ENCODE data around the gene KDM4E. TPM values are rescaled to one million over a fixed set of nuclear protein-coding genes. Genes with fewer than 3 reads are reported as not detected.

Gene KDM4E
- total and polyA plus RNA-seq, 4 donors, result not detected

GRCh38 chr11:95076981-95077380, 51.9 kb downstream of the KDM4E start:
- TF ChIP-seq YY1 (IDR thresholded peaks at IDR 0.05) (no peak), FOXA2 (IDR thresholded peaks at IDR 0.05) (no peak), TAF1 (conservative IDR thresholded peaks at IDR 0.05) (no peak), JUND (IDR thresholded peaks at IDR 0.05) (no peak), NR2F2 (IDR thresholded peaks at IDR 0.05) (no peak), FOXA1 (IDR thresholded peaks at IDR 0.05) (no peak)
- TF ChIP-seq, protein P1, sequence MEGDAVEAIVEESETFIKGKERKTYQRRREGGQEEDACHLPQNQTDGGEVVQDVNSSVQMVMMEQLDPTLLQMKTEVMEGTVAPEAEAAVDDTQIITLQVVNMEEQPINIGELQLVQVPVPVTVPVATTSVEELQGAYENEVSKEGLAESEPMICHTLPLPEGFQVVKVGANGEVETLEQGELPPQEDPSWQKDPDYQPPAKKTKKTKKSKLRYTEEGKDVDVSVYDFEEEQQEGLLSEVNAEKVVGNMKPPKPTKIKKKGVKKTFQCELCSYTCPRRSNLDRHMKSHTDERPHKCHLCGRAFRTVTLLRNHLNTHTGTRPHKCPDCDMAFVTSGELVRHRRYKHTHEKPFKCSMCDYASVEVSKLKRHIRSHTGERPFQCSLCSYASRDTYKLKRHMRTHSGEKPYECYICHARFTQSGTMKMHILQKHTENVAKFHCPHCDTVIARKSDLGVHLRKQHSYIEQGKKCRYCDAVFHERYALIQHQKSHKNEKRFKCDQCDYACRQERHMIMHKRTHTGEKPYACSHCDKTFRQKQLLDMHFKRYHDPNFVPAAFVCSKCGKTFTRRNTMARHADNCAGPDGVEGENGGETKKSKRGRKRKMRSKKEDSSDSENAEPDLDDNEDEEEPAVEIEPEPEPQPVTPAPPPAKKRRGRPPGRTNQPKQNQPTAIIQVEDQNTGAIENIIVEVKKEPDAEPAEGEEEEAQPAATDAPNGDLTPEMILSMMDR (IDR thresholded peaks at IDR 0.05; ENCODE audit: low read depth, low read length, missing input control), result no peak
- TF ChIP-seq, protein P2, sequence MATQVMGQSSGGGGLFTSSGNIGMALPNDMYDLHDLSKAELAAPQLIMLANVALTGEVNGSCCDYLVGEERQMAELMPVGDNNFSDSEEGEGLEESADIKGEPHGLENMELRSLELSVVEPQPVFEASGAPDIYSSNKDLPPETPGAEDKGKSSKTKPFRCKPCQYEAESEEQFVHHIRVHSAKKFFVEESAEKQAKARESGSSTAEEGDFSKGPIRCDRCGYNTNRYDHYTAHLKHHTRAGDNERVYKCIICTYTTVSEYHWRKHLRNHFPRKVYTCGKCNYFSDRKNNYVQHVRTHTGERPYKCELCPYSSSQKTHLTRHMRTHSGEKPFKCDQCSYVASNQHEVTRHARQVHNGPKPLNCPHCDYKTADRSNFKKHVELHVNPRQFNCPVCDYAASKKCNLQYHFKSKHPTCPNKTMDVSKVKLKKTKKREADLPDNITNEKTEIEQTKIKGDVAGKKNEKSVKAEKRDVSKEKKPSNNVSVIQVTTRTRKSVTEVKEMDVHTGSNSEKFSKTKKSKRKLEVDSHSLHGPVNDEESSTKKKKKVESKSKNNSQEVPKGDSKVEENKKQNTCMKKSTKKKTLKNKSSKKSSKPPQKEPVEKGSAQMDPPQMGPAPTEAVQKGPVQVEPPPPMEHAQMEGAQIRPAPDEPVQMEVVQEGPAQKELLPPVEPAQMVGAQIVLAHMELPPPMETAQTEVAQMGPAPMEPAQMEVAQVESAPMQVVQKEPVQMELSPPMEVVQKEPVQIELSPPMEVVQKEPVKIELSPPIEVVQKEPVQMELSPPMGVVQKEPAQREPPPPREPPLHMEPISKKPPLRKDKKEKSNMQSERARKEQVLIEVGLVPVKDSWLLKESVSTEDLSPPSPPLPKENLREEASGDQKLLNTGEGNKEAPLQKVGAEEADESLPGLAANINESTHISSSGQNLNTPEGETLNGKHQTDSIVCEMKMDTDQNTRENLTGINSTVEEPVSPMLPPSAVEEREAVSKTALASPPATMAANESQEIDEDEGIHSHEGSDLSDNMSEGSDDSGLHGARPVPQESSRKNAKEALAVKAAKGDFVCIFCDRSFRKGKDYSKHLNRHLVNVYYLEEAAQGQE (IDR thresholded peaks at IDR 0.05), result no peak
- H3K36me3 ChIP-seq (ENCODE audit: control insufficient read depth in 4 of 4, insufficient read depth in 3 of 4, low read depth in 1 of 4, low read length in 3 of 4), result no peaks in the 10 kb centered on the region
- H3K9ac ChIP-seq (ENCODE audit: low read depth in 1 of 2, low read length in 2 of 2), result no peak overlapping the region
- H3K27me3 ChIP-seq (ENCODE audit: control insufficient read depth in 4 of 4, insufficient read depth in 4 of 4, low read length in 3 of 4), result no peaks in the 10 kb centered on the region
- H3K9me3 ChIP-seq (ENCODE audit: control insufficient read depth in 4 of 4, low read length in 3 of 4), result no peaks in the 10 kb centered on the region
- no peak overlapping the region for H3K27ac ChIP-seq (ENCODE audit: low read depth in 1 of 2, low read length in 2 of 2)
- no peak overlapping the region for H3K4me3 ChIP-seq (ENCODE audit: low read depth in 1 of 3, low read length in 3 of 3)
- H3K4me1 ChIP-seq (ENCODE audit: control insufficient read depth in 4 of 4, insufficient read depth in 4 of 4, low read length in 3 of 4), result no peaks in the 10 kb centered on the region
- no peak for DNase-seq (ENCODE audit: low spot score)

Other genes starting within 250 kb of the KDM4E start
- 10 to 100 TPM; 19.7 to 22.1 TPM for gene CWC15, start 51.7 kb upstream of the KDM4E start, total RNA-seq
- gene CWC15, start 51.7 kb upstream of the KDM4E start, polyA plus RNA-seq, result 10 to 100 TPM; 17.6 to 47.0 TPM
- under 1 TPM; 0.17 to 0.23 TPM for gene KDM4D, start 51.5 kb upstream of the KDM4E start, total RNA-seq
- under 1 TPM; 0.11 to 0.17 TPM for gene KDM4D, start 51.5 kb upstream of the KDM4E start, polyA plus RNA-seq
- not detected for gene KDM4F, start 24.2 kb downstream of the KDM4E start, total RNA-seq
- gene KDM4F, start 24.2 kb downstream of the KDM4E start, polyA plus RNA-seq, result not detected
- gene SRSF8, start 41.7 kb downstream of the KDM4E start, total RNA-seq, result 10 to 100 TPM; 17.6 to 31.8 TPM
- gene SRSF8, start 41.7 kb downstream of the KDM4E start, polyA plus RNA-seq, result 10 to 100 TPM; 15.4 to 18.1 TPM
- gene ENDOD1, start 64.6 kb downstream of the KDM4E start, total RNA-seq, result 10 to 100 TPM in 1 of 2 donors, 1 to 10 TPM in 1; 6.6 to 35.6 TPM
- gene ENDOD1, start 64.6 kb downstream of the KDM4E start, polyA plus RNA-seq, result 1 to 10 TPM; 2.2 to 5.1 TPM
- gene SESN3, start 205.9 kb downstream of the KDM4E start, total RNA-seq, result 10 to 100 TPM in 1 of 2 donors, 1 to 10 TPM in 1; 3.8 to 46.6 TPM
- gene SESN3, start 205.9 kb downstream of the KDM4E start, polyA plus RNA-seq, result 1 to 10 TPM in 1 of 2 donors, under 1 TPM in 1; 0.85 to 1.3 TPM